Measurements from ENCODE around the gene LYG2. TPM values are rescaled to one million over a fixed set of nuclear protein-coding genes. Genes with fewer than 3 reads are reported as not detected.
"Not testable (repeated sequence)": the region's sequence is repeated elsewhere in the genome, so short reads cannot be mapped to it uniquely, and the experiment has no call there.

Gene LYG2, protein sequence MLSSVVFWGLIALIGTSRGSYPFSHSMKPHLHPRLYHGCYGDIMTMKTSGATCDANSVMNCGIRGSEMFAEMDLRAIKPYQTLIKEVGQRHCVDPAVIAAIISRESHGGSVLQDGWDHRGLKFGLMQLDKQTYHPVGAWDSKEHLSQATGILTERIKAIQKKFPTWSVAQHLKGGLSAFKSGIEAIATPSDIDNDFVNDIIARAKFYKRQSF
- total RNA-seq: not detected

DNA sequence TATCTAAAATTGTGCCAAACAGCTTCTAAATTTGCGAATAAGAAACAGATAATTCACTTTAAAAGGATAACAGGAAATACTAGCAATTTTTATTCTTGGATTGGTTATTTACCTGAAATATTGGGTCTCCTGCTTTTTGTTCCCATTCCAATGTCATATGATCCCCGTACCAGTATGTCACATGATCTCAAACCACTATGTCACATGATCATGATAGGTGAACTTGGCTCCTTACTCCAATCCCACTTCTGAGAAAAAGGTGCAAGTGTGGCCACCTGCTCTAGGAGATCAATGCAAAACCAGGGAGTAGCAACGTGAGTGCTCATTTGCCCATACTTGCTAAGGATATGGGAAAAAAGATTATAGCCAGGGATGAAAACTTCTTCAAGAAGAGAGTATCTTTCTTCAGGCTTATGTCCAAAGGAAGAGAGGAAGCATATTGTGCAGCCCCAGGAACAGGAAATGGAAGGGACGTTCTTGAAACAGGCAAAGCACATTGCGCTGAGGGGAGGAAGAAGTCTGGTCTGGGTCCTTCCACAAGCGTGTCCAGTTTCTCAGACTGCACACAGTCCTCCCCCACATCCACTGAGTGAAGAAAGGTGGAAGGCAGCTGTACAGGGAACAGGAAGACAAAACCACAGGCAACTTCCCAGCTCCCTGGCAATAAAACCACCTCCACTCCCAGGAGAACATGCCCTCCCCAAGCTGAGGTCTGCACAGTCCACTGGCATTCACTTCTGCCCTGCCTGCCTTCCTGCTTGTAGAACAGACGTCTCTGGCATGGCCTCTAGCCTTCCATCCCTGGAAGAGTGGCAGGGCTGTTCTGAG lies at the start of gene LYG2:
TSS of gene LYG2 (minus strand) at position 176 of the 828 bp plus-strand sequence. CDS start 1,406 bp downstream, outside the sequence.
- Histone ChIP-seq H3K27ac (no peak within 1 kb of the TSS), H3K9me3 (no peaks in the 10 kb centered on the region), H3K27me3 (no peaks in the 10 kb centered on the region), H3K36me3 (no peaks in the 10 kb centered on the region), H3K4me1 (no peaks in the 10 kb centered on the region), H3K4me3 (no peak within 1 kb of the TSS)
- no peak for DNase-seq
- no peak for TF ChIP-seq POLR2A (IDR thresholded peaks at IDR 0.05)
- TF ChIP-seq, protein P1, sequence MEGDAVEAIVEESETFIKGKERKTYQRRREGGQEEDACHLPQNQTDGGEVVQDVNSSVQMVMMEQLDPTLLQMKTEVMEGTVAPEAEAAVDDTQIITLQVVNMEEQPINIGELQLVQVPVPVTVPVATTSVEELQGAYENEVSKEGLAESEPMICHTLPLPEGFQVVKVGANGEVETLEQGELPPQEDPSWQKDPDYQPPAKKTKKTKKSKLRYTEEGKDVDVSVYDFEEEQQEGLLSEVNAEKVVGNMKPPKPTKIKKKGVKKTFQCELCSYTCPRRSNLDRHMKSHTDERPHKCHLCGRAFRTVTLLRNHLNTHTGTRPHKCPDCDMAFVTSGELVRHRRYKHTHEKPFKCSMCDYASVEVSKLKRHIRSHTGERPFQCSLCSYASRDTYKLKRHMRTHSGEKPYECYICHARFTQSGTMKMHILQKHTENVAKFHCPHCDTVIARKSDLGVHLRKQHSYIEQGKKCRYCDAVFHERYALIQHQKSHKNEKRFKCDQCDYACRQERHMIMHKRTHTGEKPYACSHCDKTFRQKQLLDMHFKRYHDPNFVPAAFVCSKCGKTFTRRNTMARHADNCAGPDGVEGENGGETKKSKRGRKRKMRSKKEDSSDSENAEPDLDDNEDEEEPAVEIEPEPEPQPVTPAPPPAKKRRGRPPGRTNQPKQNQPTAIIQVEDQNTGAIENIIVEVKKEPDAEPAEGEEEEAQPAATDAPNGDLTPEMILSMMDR (IDR thresholded peaks at IDR 0.05): no peak
- intact Hi-C loops (cut with DNase I; ENCODE audit: low total_unique reads): no loop called here

DNA sequence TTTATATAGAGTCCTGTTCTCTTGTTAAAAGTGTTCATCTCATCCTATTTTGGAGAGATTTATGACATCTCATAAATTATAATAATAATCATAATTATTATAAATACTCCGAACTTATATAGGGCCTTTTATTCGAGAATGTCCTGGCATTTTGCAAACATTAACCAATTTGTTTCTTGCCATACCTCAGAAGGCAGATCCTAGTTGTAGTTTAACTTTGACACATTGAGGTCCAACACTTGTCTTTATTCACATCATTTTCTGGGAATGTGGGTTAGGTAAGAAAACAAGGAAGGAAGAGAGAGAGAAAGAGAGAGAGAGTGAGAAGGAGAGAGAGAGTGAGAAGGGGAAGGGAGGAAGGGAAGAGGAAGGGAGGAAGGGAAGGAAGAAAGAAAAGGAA lies 45.6 kb upstream of the LYG2 start, which contains the start of gene LYG1:
TSS of gene LYG1 (minus strand) at position 101 of the 400 bp plus-strand sequence. CDS start 5,527 bp downstream, outside the sequence.
- H3K27me3 ChIP-seq; H3K9me3 ChIP-seq; H3K4me3 ChIP-seq; intact Hi-C loops (cut with DNase I; ENCODE audit: low total_unique reads); H3K27ac ChIP-seq; DNase-seq; H3K36me3 ChIP-seq; H3K4me1 ChIP-seq: not testable (repeated sequence)

DNA sequence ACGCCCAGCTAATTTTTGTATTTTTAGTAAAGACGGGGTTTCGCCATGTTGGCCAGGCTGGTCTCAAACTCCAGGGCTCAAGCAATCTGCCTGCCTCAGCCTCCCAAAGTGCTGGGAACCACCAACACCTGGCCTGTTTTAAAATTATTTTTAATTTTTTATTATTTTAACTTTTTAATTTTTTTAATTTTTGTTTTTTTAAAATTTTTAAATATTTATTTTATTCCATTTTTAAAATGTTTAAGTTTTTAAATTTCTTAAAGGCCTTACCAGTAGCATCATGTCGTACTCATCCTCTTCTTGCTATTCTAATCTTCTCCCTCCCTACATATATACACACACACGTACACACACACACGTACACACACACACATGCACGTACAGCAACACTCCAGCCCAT lies 44.1 kb upstream of the LYG2 start:
- no peaks in the 10 kb centered on the region for H3K36me3 ChIP-seq
- no peak overlapping the region for H3K4me3 ChIP-seq
- intact Hi-C loops (cut with DNase I; ENCODE audit: low total_unique reads): no loop called here
- no peaks in the 10 kb centered on the region for H3K27me3 ChIP-seq
- TF ChIP-seq POLR2A (IDR thresholded peaks at IDR 0.05): no peak
- TF ChIP-seq, protein P1 (IDR thresholded peaks at IDR 0.05): no peak
- DNase-seq: no peak
- H3K9me3 ChIP-seq: no peaks in the 10 kb centered on the region
- no peaks in the 10 kb centered on the region for H3K4me1 ChIP-seq
- H3K27ac ChIP-seq: no peak overlapping the region

DNA sequence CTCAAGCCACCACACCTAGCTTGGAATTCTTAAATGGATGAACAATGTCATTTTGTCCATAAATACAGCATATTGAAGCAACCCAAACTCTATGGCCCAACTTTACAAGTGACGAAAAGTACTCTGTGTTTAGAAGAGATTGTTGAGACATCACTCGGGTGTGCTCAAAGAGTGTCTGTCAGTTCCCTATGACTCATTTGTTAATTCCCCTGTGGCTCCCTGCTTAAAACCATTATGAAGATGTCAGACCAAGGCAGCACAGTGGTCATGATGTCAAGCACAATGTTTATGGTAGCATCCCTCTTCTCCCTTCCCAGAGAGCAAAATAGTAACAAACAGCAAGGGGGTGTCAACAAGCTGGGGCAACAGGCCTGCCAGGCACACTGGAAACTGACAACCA lies 42.5 kb upstream of the LYG2 start:
- H3K36me3 ChIP-seq: no peaks in the 10 kb centered on the region
- no peaks in the 10 kb centered on the region for H3K9me3 ChIP-seq
- no peaks in the 10 kb centered on the region for H3K27me3 ChIP-seq
- no peak overlapping the region for H3K27ac ChIP-seq
- no peak for DNase-seq
- TF ChIP-seq, protein P1 (IDR thresholded peaks at IDR 0.05): no peak
- no peak for TF ChIP-seq POLR2A (IDR thresholded peaks at IDR 0.05)
- H3K4me1 ChIP-seq: no peaks in the 10 kb centered on the region
- no peak overlapping the region for H3K4me3 ChIP-seq
- intact Hi-C loops (cut with DNase I; ENCODE audit: low total_unique reads): no loop called here

DNA sequence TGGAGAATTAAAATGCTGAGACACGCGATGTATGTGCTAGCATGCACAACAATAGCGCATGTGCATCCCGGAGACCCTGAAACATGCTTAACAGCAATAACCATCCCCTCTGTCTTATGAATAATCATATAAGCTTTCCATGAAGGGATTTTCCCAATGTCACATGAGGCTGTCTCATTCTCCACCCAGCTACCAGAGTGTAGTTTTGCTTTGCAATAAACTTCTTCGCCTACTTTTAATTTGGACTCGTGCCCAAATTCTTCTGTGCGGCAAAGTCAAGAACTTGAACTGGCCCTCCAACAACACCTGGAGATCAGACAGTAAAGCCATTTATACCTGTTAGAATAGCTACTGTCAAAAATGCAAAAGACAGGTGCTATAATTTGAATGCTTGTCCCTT lies 30.1 kb upstream of the LYG2 start:
- DNase-seq: no peak
- Histone ChIP-seq H3K4me1 (no peaks in the 10 kb centered on the region), H3K4me3 (no peak overlapping the region), H3K27me3 (no peaks in the 10 kb centered on the region), H3K27ac (no peak overlapping the region), H3K9me3 (no peaks in the 10 kb centered on the region), H3K36me3 (no peaks in the 10 kb centered on the region)
- TF ChIP-seq, protein P1 (IDR thresholded peaks at IDR 0.05): no peak
- TF ChIP-seq POLR2A (IDR thresholded peaks at IDR 0.05): no peak
- intact Hi-C loops (cut with DNase I; ENCODE audit: low total_unique reads): no loop called here
